HG02840 (cell line): ENCODE results near the gene SMLR1.

Experiments used
- ATAC-seq: cut with Tn5 transposase; IDR thresholded peaks from one replicate; pipeline ENCODE4 v1.9.1; 2021; ENCODE audit warnings: mild to moderate bottlenecking, moderate library complexity, moderate number of reproducible peaks; ENCODE audit not compliant: unreplicated experiment, low FRiP score

Gene SMLR1

DNA sequence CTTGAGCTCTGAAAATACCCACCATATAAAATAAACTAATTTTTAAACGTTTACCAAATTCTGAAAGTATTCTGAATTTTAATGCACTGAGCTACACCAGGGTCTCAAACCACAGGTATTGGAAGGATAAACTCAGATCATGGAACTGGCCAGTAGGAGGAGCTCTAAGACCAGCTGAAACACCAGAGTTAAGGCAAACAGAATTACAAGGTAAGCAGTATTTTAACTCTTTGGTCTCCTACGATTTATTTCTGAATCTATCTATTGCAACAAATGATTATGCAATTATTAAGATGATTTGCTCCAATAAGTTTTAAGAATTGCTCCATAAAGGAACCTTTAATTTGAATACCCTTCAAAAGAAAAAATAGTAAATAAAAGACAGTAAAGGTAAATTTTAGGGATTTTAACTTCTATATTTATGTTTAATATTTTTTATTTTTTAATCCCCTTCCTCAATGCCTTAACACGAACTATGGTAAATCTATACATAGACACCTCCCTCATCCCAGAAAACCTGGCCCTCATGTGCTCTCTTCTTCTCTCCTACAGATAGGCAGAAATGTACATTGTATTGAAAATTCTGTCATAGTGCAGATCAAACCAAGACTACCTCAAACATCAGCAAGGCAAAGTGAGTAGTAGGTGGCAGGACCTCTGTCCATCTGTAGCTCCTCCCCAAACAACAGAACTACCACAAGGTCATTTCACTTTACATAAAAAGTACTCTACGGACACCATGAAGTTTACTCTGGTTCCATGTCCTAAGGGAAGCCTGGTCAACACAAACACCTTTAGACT, 58.4 kb downstream of the SMLR1 start:
- ATAC-seq = peak; percentile 87
